GM10266 (cell line): ENCODE results near the gene PTGR3.
"Not testable (repeated sequence)": the region's sequence is repeated elsewhere in the genome, so short reads cannot be mapped to it uniquely, and the experiment has no call there.

ENCODE experiments used
- DNase-seq: peaks from one replicate; pipeline ENCODE4 v3.0.0; 2012; ENCODE audit errors: extremely low spot score
- CTCF ChIP-seq: IDR thresholded peaks from 2 replicates; pipeline ENCODE4 v1.5.1; 2012; ENCODE audit warnings: mild to moderate bottlenecking, low read depth; ENCODE audit not compliant: control insufficient read depth, insufficient read depth; ENCODE audit errors: missing control alignments

The PTGR3 gene

GRCh38 chr18:75201282-75202270 lies 7.4 kb downstream of the PTGR3 start:
- DNase-seq, result no peak
- no peak for TF ChIP-seq CTCF

GRCh38 chr18:75200605-75201280 lies 8.2 kb downstream of the PTGR3 start:
- no peak for DNase-seq
- TF ChIP-seq CTCF, result no peak

GRCh38 chr18:75200071-75200470 lies 8.9 kb downstream of the PTGR3 start:
- no peak for DNase-seq
- TF ChIP-seq CTCF, result no peak

GRCh38 chr18:75199327-75199726 lies 9.6 kb downstream of the PTGR3 start:
- no peak for TF ChIP-seq CTCF
- no peak for DNase-seq

- no peak for DNase-seq
- no peak for TF ChIP-seq CTCF
These were observed 10.9 kb downstream of the PTGR3 start for GRCh38 chr18:75198036-75198435.

GRCh38 chr18:75192899-75193298 lies 16.0 kb downstream of the PTGR3 start:
- no peak for DNase-seq
- TF ChIP-seq CTCF, result no peak

GRCh38 chr18:75189696-75190095 lies 19.2 kb downstream of the PTGR3 start:
- no peak for TF ChIP-seq CTCF
- DNase-seq, result no peak

- not testable (repeated sequence) for DNase-seq
These were observed 21.2 kb downstream of the PTGR3 start for GRCh38 chr18:75187702-75188101.
